Calu3 (cell line): ENCODE results near the gene KITLG. TPM values are rescaled to one million over a fixed set of nuclear protein-coding genes. Genes with fewer than 3 reads are reported as not detected.

Experiments
- BruUV-seq: library from RNA; stranded (reverse); fragments of 400-500 nt; replicated peaks from 2 replicates; lab custom pipeline; 2021; lab: Mats Ljungman, UMichigan
- CTCF ChIA-PET: fragments of 300-600 bp; sonication (Branson Sonifier 250); formaldehyde crosslinking; loops from one replicate; lab custom pipeline; 2022; ENCODE audit warnings: antibody characterized with exemption; lab: Charles Lee
- DNase-seq: peaks from one replicate; pipeline ENCODE4 v3.0.0; 2022
- H3K27ac Mint-ChIP-seq: one replicate; pipeline ENCODE4 v1.8.0; 2022; ENCODE audit warnings: mixed read lengths; ENCODE audit not compliant: unreplicated experiment
- H3K27me3 Mint-ChIP-seq: one replicate; pipeline ENCODE4 v1.8.0; 2022; ENCODE audit warnings: mixed read lengths; ENCODE audit not compliant: unreplicated experiment
- H3K36me3 Mint-ChIP-seq: one replicate; pipeline ENCODE4 v1.8.0; 2022; ENCODE audit warnings: mild to moderate bottlenecking, moderate library complexity, mixed read lengths; ENCODE audit not compliant: insufficient read depth, unreplicated experiment
- H3K4me1 Mint-ChIP-seq: one replicate; pipeline ENCODE4 v1.8.0; 2022; ENCODE audit warnings: mild to moderate bottlenecking, low read depth, mixed read lengths; ENCODE audit not compliant: unreplicated experiment
- H3K4me3 Mint-ChIP-seq: one replicate; pipeline ENCODE4 v1.8.0; 2022; ENCODE audit warnings: mild to moderate bottlenecking, low read depth, moderate library complexity, mixed read lengths; ENCODE audit not compliant: unreplicated experiment
- H3K9me3 Mint-ChIP-seq: one replicate; pipeline ENCODE4 v1.8.0; 2022; ENCODE audit warnings: low read depth, mixed read lengths; ENCODE audit not compliant: unreplicated experiment
- intact Hi-C: fragments of 100-400 bp; cut with micrococcal nuclease; formaldehyde crosslinking; loops from one replicate; pipeline ENCODE4 v1.10.0; 2022; ENCODE audit not compliant: unreplicated experiment
- total RNA-seq: library from RNA; stranded (reverse); gene quantifications from 2 replicates; pipeline ENCODE4 v1.2.3, GENCODE V29; 2022
- TF ChIP-seq, protein P1 (sequence below): fragments of 200-600 bp; IDR thresholded peaks from one replicate; pipeline ENCODE4 v1.8.0; 2022; ENCODE audit warnings: antibody characterized with exemption; ENCODE audit not compliant: unreplicated experiment

Gene KITLG
- total RNA-seq, 1 experiment from 2014 or later: 29.9 TPM

DNA sequence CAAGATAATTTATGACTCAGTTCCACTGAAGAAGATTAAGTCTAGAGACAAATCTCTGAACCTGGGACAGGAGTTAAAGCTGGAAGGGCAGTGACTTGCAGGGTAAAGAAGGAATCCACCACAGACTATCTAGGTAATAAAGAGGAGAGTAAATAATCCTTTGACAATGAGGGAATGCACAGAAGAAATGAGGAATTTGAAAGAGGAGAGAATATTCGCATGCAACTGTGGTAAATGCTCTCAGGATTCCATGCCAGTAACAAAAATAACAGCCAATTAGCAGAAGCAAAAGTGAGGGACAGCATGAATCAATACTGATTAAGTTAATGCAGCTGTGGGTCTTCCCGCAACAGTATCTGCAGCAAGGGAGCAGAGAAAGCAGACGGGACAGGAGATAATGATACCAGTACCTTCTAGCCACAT lies 77.0 kb downstream of the KITLG start:
- H3K4me1 Mint-ChIP-seq: no peaks in the 10 kb centered on the region
- H3K9me3 Mint-ChIP-seq: no peaks in the 10 kb centered on the region
- no peaks in the 10 kb centered on the region for H3K27me3 Mint-ChIP-seq
- CTCF ChIA-PET: no interaction called here
- TF ChIP-seq, protein P1, sequence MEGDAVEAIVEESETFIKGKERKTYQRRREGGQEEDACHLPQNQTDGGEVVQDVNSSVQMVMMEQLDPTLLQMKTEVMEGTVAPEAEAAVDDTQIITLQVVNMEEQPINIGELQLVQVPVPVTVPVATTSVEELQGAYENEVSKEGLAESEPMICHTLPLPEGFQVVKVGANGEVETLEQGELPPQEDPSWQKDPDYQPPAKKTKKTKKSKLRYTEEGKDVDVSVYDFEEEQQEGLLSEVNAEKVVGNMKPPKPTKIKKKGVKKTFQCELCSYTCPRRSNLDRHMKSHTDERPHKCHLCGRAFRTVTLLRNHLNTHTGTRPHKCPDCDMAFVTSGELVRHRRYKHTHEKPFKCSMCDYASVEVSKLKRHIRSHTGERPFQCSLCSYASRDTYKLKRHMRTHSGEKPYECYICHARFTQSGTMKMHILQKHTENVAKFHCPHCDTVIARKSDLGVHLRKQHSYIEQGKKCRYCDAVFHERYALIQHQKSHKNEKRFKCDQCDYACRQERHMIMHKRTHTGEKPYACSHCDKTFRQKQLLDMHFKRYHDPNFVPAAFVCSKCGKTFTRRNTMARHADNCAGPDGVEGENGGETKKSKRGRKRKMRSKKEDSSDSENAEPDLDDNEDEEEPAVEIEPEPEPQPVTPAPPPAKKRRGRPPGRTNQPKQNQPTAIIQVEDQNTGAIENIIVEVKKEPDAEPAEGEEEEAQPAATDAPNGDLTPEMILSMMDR: no peak
- intact Hi-C loops: no loop called here
- no TSS peak for BruUV-seq
- no peak for DNase-seq
- no peak overlapping the region for H3K4me3 Mint-ChIP-seq
- no peak overlapping the region for H3K27ac Mint-ChIP-seq
- H3K36me3 Mint-ChIP-seq: peaks cover 6% of the 10 kb centered on the region

DNA sequence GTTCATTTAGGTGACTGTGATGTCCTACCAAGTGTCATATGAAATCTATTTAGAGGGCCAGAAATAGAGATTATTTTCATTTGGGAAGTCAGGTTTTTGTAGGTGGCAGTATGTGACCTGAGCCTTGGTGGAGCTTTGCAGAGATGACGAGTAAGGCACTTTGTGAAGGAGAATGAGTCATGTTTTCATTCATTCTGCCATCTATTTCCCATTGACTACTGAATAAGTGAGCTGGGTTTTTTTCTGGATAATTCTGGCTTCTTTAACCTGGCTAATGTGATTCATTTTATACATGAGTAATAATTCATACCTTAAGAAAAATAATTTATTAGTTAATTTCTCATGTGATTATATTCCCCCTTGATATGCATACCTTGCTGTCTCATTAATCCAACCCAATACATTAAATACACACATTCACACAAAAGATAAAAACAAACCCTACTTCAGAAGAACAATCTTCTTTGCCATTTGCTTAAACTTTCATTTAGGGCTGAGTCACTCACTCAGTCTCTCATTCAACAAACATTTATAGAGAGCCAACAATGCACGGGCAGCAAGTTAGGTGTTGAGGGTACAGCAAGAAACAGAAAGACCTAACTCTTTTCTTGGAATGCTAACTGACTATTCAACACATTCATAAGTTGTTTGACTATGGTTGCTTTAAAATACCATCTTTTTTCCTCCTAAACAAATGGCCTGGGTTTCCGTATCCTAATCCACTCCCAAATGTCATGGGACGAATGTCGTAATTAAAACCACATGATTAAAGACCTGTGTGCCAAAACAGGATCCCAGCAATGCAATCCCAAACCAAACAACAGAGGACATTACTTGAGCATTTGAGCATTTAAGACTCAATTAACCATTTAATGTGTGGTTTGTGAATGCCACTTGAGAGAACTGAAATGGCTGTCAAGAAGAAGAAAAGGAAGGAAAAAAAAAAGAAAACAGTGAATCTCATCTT lies 78.0 kb downstream of the KITLG start:
- no peak for DNase-seq
- H3K27me3 Mint-ChIP-seq: no peaks in the 10 kb centered on the region
- CTCF ChIA-PET: no interaction called here
- intact Hi-C loops: no loop called here
- BruUV-seq: no TSS peak
- H3K4me3 Mint-ChIP-seq: no peak overlapping the region
- TF ChIP-seq, protein P1: no peak
- peaks cover 6% of the 10 kb centered on the region for H3K36me3 Mint-ChIP-seq
- H3K4me1 Mint-ChIP-seq: no peaks in the 10 kb centered on the region
- H3K9me3 Mint-ChIP-seq: no peaks in the 10 kb centered on the region
- H3K27ac Mint-ChIP-seq: peak overlapping the region; percentile 24

DNA sequence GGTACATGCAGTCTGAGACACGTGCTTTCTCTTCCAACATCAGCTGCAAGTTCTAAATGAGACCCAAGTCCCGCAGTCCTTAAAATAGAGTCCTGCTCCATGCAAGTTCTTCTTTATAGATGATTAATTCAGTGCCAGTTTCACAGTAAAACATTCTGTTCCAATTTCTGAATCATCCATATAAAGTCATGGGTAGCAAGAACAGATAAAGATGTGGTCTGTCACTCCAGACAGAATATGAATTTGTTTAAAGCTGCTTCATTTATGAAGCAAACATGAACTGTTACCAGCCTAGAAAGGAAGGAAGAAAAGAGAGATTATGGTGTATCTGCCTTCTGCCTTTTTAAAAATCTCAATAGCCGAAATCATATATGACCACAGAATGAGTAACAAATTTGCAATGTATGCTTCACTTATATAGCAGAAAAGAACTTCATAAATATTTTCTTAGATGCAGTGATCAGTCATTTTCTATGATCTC lies 83.3 kb downstream of the KITLG start:
- H3K27ac Mint-ChIP-seq: no peak overlapping the region
- DNase-seq: no peak
- H3K36me3 Mint-ChIP-seq: no peaks in the 10 kb centered on the region
- no peaks in the 10 kb centered on the region for H3K4me1 Mint-ChIP-seq
- H3K27me3 Mint-ChIP-seq: no peaks in the 10 kb centered on the region
- no TSS peak for BruUV-seq
- no peak overlapping the region for H3K4me3 Mint-ChIP-seq
- no peaks in the 10 kb centered on the region for H3K9me3 Mint-ChIP-seq
- CTCF ChIA-PET: no interaction called here
- TF ChIP-seq, protein P1: no peak
- intact Hi-C loops: no loop called here

DNA sequence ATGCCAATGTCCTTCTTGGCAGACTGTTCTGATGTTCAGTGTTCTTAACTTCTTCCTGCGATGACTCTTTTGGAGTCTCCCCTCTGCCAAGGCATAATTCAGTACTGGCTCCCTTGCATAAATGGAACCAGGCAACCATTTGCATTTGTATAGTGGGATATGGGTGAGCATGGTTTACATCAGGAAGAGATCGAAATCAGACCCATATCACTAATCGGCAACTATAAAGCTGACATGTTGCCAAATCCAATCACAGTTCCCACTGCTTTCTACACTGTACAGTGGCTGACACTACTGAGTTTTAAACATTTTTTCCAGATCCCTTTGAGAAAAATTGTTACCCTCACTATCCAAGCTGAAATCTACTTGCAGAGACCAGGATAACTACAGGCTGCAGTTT lies 83.8 kb downstream of the KITLG start:
- H3K9me3 Mint-ChIP-seq: no peaks in the 10 kb centered on the region
- no peaks in the 10 kb centered on the region for H3K27me3 Mint-ChIP-seq
- BruUV-seq: no TSS peak
- H3K4me3 Mint-ChIP-seq: no peak overlapping the region
- no peaks in the 10 kb centered on the region for H3K36me3 Mint-ChIP-seq
- CTCF ChIA-PET: no interaction called here
- intact Hi-C loops: no loop called here
- DNase-seq: no peak
- TF ChIP-seq, protein P1: no peak
- no peaks in the 10 kb centered on the region for H3K4me1 Mint-ChIP-seq
- no peak overlapping the region for H3K27ac Mint-ChIP-seq
